HepG2 (cell line): ENCODE measurements around the gene METTL13. TPM values are rescaled to one million over a fixed set of nuclear protein-coding genes. Genes with fewer than 3 reads are reported as not detected.

Experiments used
- AGO1 ChIP-seq: fragments of 200-400 bp; formaldehyde crosslinking; IDR thresholded peaks from 2 replicates; pipeline ENCODE4 v1.6.1; 2017; ENCODE audit warnings: mild to moderate bottlenecking, low read depth, low read length, moderate library complexity; ENCODE audit not compliant: poor library complexity, severe bottlenecking
- CEBPB ChIP-seq: IDR thresholded peaks from 2 replicates; pipeline ENCODE4 v1.6.1; 2011; ENCODE audit warnings: low read depth, low read length, improper control_type of control experiment, borderline replicate concordance
- HNRNPL ChIP-seq: fragments of 200-400 bp; formaldehyde crosslinking; IDR thresholded peaks from 2 replicates; pipeline ENCODE4 v1.6.1; 2017; ENCODE audit warnings: mild to moderate bottlenecking, low read depth, low read length
- ISX ChIP-seq: sonication (generic); formaldehyde crosslinking; conservative IDR thresholded peaks from 2 replicates; pipeline ENCODE4 v1.5.0; 2020; ENCODE audit warnings: missing genetic modification reagents
- KDM5B ChIP-seq: sonication (generic); formaldehyde crosslinking; IDR thresholded peaks from 2 replicates; pipeline ENCODE4 v1.4.0; 2020; ENCODE audit warnings: missing genetic modification reagents, mild to moderate bottlenecking, borderline replicate concordance
- LBX2 ChIP-seq: sonication (generic); formaldehyde crosslinking; IDR thresholded peaks from 2 replicates; pipeline ENCODE4 v1.5.0; 2020; ENCODE audit warnings: missing genetic modification reagents, mild to moderate bottlenecking, borderline replicate concordance
- NR2F1 ChIP-seq, 2 experiments: fragments of 450-650 bp in 1 of 2; formaldehyde crosslinking in 1 of 2; IDR thresholded peaks; 2 replicates each; pipeline versions ENCODE4 v1.5.0 to v1.6.1; 2016 to 2020; ENCODE audit warnings: mild to moderate bottlenecking in 1 of 2, missing compliant biosample characterization in 1 of 2, missing genetic modification reagents in 1 of 2, moderate library complexity in 1 of 2
- PPARG ChIP-seq: conservative IDR thresholded peaks from 2 replicates; pipeline ENCODE4 v1.6.1; 2016; ENCODE audit warnings: missing biosample characterization, missing genetic modification reagents
- RBM39 ChIP-seq: fragments of 200-400 bp; formaldehyde crosslinking; IDR thresholded peaks from one replicate; pipeline ENCODE4 v1.6.1; 2018; ENCODE audit warnings: antibody characterized with exemption, mild to moderate bottlenecking, low read depth, low read length; ENCODE audit not compliant: poor library complexity, severe bottlenecking
- SIN3A ChIP-seq: IDR thresholded peaks from 2 replicates; pipeline ENCODE4 v1.6.1; 2011; ENCODE audit warnings: low read depth, mild to moderate bottlenecking, control low read depth, low read length, borderline replicate concordance
- SMAD9 ChIP-seq: sonication (generic); formaldehyde crosslinking; IDR thresholded peaks from 2 replicates; pipeline ENCODE4 v1.5.1; 2020; ENCODE audit warnings: mild to moderate bottlenecking, missing genetic modification reagents
- SOX5 ChIP-seq: IDR thresholded peaks from 2 replicates; pipeline ENCODE4 v1.6.1; 2016; ENCODE audit warnings: borderline replicate concordance
- ZBTB44 ChIP-seq: sonication (generic); formaldehyde crosslinking; IDR thresholded peaks from 2 replicates; pipeline ENCODE4 v1.4.0; 2020; ENCODE audit warnings: missing genetic modification reagents
- ZBTB8A ChIP-seq: sonication (generic); formaldehyde crosslinking; IDR thresholded peaks from 2 replicates; pipeline ENCODE4 v1.4.0; 2020; ENCODE audit warnings: mild to moderate bottlenecking, low read depth, missing genetic modification reagents, borderline replicate concordance
- ZNF451 ChIP-seq: sonication (generic); formaldehyde crosslinking; IDR thresholded peaks from 2 replicates; pipeline ENCODE4 v1.5.0; 2020; ENCODE audit warnings: mild to moderate bottlenecking, missing genetic modification reagents
- ZNF547 ChIP-seq: sonication (generic); formaldehyde crosslinking; IDR thresholded peaks from 2 replicates; pipeline ENCODE4 v1.5.1; 2020; ENCODE audit warnings: mild to moderate bottlenecking, missing genetic modification reagents
- ZNF556 ChIP-seq: sonication (generic); formaldehyde crosslinking; IDR thresholded peaks from 2 replicates; pipeline ENCODE4 v1.4.0; 2020; ENCODE audit warnings: mild to moderate bottlenecking, missing genetic modification reagents, borderline replicate concordance
- ZNF639 ChIP-seq: conservative IDR thresholded peaks from 2 replicates; pipeline ENCODE4 v1.6.1; 2018; ENCODE audit warnings: missing genetic modification reagents
- polyA plus RNA-seq, 8 experiments: library from polyadenylated mRNA; depleted of rRNA in 3 of 8; stranded (reverse) in 7 of 8; unstranded in 1 of 8; fragments of >200 nt; fragmentation: Illumina TruSeq in 4 of 8; extraction: Trizol in 4 of 8; gene quantifications; 2 replicates each; pipeline versions ENCODE4 v1.2.1 to v1.2.3, GENCODE V29; 2011 to 2016; ENCODE audit warnings: low read depth in 4 of 8, missing spikeins in 1 of 8, mixed read lengths in 1 of 8; ENCODE audit not compliant: insufficient read depth in 1 of 8
- total RNA-seq, 5 experiments: library from RNA; depleted of rRNA; stranded (reverse); fragments of >200 nt; fragmentation: Illumina TruSeq; extraction: Trizol; gene quantifications; 2 replicates each; pipeline ENCODE4 v1.2.3, GENCODE V29; 2016; ENCODE audit warnings: low read depth in 1 of 5
- TF ChIP-seq, protein P1 (sequence below): IDR thresholded peaks from 2 replicates; pipeline ENCODE4 v1.6.1; 2016; ENCODE audit warnings: low read depth, borderline replicate concordance
- TF ChIP-seq, protein P2 (sequence below): sonication (generic); IDR thresholded peaks from 2 replicates; pipeline ENCODE4 v1.6.1; 2016; ENCODE audit warnings: low read depth, borderline replicate concordance

Gene METTL13
- total and polyA plus RNA-seq, 2 of the 13 experiments (the other 11 are each of a cell fraction or from before 2014, with no cell fraction given), result 18.6 to 22.8 TPM

DNA sequence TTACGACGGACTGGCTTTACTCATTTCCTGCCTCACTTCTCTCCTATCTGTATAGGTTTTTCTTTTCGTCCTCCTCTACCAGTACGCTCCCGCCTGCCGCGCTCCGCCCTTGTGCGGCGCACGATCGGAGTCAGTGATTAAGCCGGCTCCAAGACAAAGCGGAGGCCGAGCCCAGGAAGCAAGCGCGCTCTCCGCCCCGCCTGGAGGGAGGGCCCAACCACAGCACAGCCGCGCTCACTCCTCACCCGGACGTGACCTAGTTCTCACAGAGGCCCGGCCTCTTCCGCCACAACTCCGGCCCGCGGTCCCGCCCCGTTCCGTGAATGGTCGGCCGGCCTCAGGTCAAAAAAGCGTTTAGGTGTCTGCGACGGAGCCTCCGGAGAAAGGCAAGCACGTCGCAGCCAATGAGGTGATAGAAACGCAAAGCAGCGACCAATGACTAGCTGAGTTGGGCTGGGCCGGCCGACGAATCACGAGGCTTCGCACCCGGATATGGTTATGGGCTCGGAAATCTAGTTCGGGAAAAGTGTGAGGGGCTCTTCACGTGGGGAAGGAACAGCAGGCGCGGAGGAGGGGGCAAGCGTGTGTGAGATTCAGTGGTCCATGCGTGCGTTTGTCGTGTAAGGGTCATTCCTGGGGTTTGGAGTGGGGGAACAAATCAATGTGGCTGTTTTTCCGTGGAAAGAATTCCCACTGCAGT lies at the start of gene METTL13 (continued):
- TF ChIP-seq ZBTB44 (no peak), NR2F1 (CRISPR knock-in tag; IDR thresholded peaks at IDR 0.05) (0 out of 4 replicates have a peak, but pooled peaks of 1 of the 2 experiments have one; percentile 7), ZNF451 (no peak), ZBTB8A (CRISPR knock-in tag) (no peak), AGO1 (no peak), PPARG (CRISPR knock-in tag) (no peak; the same call in 1 of the 2 replicates), ZNF547 (0 out of 2 replicates have a peak, but pooled peaks have one; percentile 17), SIN3A (peak; percentile 82; the same call in 1 of the 2 replicates), RBM39 (no peak), LBX2 (CRISPR knock-in tag) (no peak), ISX (CRISPR knock-in tag) (no peak), ZNF639 (CRISPR knock-in tag) (no peak), KDM5B (CRISPR knock-in tag) (peak; percentile 93), CEBPB (no peak), SOX5 (no peak; the same call in 1 of the 2 replicates), SMAD9 (CRISPR knock-in tag) (no peak), ZNF556 (0 out of 2 replicates have a peak, but pooled peaks have one; percentile 15), HNRNPL (no peak)
- TF ChIP-seq, protein P1, sequence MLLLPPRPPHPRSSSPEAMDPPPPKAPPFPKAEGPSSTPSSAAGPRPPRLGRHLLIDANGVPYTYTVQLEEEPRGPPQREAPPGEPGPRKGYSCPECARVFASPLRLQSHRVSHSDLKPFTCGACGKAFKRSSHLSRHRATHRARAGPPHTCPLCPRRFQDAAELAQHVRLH (CRISPR knock-in tag), result peak; percentile 70; the same call in 1 of the 2 replicates
- TF ChIP-seq, protein P2, sequence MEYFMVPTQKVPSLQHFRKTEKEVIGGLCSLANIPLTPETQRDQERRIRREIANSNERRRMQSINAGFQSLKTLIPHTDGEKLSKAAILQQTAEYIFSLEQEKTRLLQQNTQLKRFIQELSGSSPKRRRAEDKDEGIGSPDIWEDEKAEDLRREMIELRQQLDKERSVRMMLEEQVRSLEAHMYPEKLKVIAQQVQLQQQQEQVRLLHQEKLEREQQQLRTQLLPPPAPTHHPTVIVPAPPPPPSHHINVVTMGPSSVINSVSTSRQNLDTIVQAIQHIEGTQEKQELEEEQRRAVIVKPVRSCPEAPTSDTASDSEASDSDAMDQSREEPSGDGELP, result no peak
